GM12892 (cell line): ENCODE data around the gene LUZP4. TPM values are rescaled to one million over a fixed set of nuclear protein-coding genes. Genes with fewer than 3 reads are reported as not detected.

Source experiments
- DNase-seq: peaks from one replicate; pipeline ENCODE4 v3.0.0; 2011; ENCODE audit not compliant: insufficient read length
- FAIRE-seq: peaks from 2 replicates; lab custom pipeline; 2011; peaks lifted over from hg19 to GRCh38; lab: Jason Lieb, UNC
- POLR2A ChIP-seq: IDR thresholded peaks from 2 replicates; pipeline ENCODE4 v1.6.1; 2011; ENCODE audit warnings: low read depth, low read length, control low read depth
- POLR2AphosphoS5 ChIP-seq: IDR thresholded peaks from 2 replicates; pipeline ENCODE4 v1.6.1; 2011; ENCODE audit warnings: low read depth, low read length, control low read depth
- TAF1 ChIP-seq: IDR thresholded peaks from 2 replicates; pipeline ENCODE4 v1.6.1; 2011; ENCODE audit warnings: low read depth, mild to moderate bottlenecking, control low read depth, low read length, borderline replicate concordance
- polyA plus RNA-seq: library from polyadenylated mRNA; unstranded; fragments of >200 nt; gene quantifications from one replicate; pipeline ENCODE4 v1.2.1, GENCODE V29; 2012; ENCODE audit warnings: missing spikeins, inconsistent platforms; ENCODE audit not compliant: missing spikeins

LUZP4 gene
- polyA plus RNA-seq = not detected

- TF ChIP-seq POLR2AphosphoS5 (no peak), TAF1 (no peak), POLR2A (no peak)
- DNase-seq = no peak
- FAIRE-seq = no peak
Measured at GRCh38 chrX:115289465-115289864, at the start of gene LUZP4. TSS of gene LUZP4 (plus strand) at chrX:115289715. CDS start at chrX:115289760, 45 bp downstream.

- DNase-seq (no peak), FAIRE-seq (no peak)
- TF ChIP-seq POLR2AphosphoS5 = no peak
Measured at GRCh38 chrX:115251458-115252233, 37.9 kb upstream of the LUZP4 start.

GRCh38 chrX:115255003-115255402 is 34.5 kb upstream of the LUZP4 start:
- DNase-seq = no peak
- FAIRE-seq = no peak
- TF ChIP-seq POLR2AphosphoS5 (no peak), TAF1 (no peak)

- no peak for FAIRE-seq
- DNase-seq = no peak
- no peak for TF ChIP-seq POLR2AphosphoS5
- TF ChIP-seq POLR2A = no peak
- no peak for TF ChIP-seq TAF1
Measured at GRCh38 chrX:115257711-115258110, 31.8 kb upstream of the LUZP4 start.

GRCh38 chrX:115259238-115259875 is 30.2 kb upstream of the LUZP4 start:
- no peak for TF ChIP-seq POLR2A
- TF ChIP-seq TAF1 = no peak
- no peak for TF ChIP-seq POLR2AphosphoS5
- DNase-seq = no peak
- no peak for FAIRE-seq

GRCh38 chrX:115260330-115260729 is 29.2 kb upstream of the LUZP4 start:
- no peak for DNase-seq
- TF ChIP-seq POLR2A = no peak
- TF ChIP-seq TAF1 = no peak
- TF ChIP-seq POLR2AphosphoS5 = no peak
- no peak for FAIRE-seq

- DNase-seq (no peak), FAIRE-seq (no peak)
- TF ChIP-seq POLR2A (no peak), TAF1 (no peak), POLR2AphosphoS5 (no peak)
Measured at GRCh38 chrX:115261148-115261547, 28.4 kb upstream of the LUZP4 start.

- no peak for DNase-seq
- FAIRE-seq = peak; percentile 24
- no peak for TF ChIP-seq POLR2AphosphoS5
Measured at GRCh38 chrX:115264009-115264408, 25.5 kb upstream of the LUZP4 start.

- TF ChIP-seq POLR2A (no peak), TAF1 (no peak), POLR2AphosphoS5 (no peak)
- DNase-seq (no peak), FAIRE-seq (no peak)
Measured at GRCh38 chrX:115266300-115266699, 23.2 kb upstream of the LUZP4 start.

- FAIRE-seq (no peak), DNase-seq (no peak)
- TF ChIP-seq TAF1 = no peak
- TF ChIP-seq POLR2AphosphoS5 = no peak
- no peak for TF ChIP-seq POLR2A
Measured at GRCh38 chrX:115268421-115268820, 21.1 kb upstream of the LUZP4 start.

GRCh38 chrX:115269051-115269683 is 20.3 kb upstream of the LUZP4 start:
- DNase-seq (no peak), FAIRE-seq (no peak)
- TF ChIP-seq POLR2A = no peak
- TF ChIP-seq TAF1 = no peak
- no peak for TF ChIP-seq POLR2AphosphoS5

- TF ChIP-seq POLR2AphosphoS5 (no peak), POLR2A (no peak), TAF1 (no peak)
- FAIRE-seq = no peak
- DNase-seq = no peak
Measured at GRCh38 chrX:115284877-115285276, 4.6 kb upstream of the LUZP4 start.
